Measurements from ENCODE around the gene TMEM92.

Gene TMEM92

DNA sequence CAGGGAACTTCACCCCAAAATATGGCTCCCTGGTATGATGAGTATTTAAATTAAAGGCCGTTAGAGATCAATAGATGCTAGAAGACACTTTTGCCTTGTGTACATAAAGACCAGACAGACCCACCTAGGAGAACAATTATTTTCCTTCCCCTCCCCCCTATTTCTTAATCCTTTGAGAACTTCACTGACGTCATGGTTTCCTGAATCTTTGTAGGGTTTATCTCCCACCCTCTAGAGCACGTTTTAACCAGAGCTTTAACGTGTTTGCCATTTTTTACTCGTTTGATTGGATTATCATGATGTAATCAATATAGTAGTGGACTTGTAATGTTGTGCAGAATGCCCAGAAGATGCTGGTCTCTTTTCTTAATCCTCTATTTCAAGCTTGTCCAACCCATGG lies 48.8 kb downstream of the TMEM92 start:
- TF ChIP-seq, protein P1, sequence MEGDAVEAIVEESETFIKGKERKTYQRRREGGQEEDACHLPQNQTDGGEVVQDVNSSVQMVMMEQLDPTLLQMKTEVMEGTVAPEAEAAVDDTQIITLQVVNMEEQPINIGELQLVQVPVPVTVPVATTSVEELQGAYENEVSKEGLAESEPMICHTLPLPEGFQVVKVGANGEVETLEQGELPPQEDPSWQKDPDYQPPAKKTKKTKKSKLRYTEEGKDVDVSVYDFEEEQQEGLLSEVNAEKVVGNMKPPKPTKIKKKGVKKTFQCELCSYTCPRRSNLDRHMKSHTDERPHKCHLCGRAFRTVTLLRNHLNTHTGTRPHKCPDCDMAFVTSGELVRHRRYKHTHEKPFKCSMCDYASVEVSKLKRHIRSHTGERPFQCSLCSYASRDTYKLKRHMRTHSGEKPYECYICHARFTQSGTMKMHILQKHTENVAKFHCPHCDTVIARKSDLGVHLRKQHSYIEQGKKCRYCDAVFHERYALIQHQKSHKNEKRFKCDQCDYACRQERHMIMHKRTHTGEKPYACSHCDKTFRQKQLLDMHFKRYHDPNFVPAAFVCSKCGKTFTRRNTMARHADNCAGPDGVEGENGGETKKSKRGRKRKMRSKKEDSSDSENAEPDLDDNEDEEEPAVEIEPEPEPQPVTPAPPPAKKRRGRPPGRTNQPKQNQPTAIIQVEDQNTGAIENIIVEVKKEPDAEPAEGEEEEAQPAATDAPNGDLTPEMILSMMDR (IDR thresholded peaks at IDR 0.05), result no peak

DNA sequence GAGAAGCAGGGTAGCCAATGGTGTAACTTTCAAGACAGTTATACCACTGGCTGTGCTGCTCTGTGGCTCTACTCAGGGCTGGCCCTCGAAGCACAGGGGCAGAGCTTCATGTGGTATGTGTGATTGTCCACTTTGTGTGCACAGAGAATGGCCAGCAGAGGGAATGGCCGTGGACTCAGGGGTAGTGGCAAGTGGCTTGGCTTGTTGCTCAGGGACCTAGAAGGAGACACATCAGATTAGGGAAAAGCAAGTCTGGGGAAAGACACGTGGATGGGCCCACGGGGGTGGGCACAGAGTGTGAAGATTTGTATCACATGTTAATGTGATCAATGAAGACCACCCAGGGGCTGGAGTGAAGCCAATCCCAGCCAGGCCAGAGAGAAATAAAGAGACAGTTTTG lies 51.6 kb downstream of the TMEM92 start:
- TF ChIP-seq, protein P1 (IDR thresholded peaks at IDR 0.05), result no peak

DNA sequence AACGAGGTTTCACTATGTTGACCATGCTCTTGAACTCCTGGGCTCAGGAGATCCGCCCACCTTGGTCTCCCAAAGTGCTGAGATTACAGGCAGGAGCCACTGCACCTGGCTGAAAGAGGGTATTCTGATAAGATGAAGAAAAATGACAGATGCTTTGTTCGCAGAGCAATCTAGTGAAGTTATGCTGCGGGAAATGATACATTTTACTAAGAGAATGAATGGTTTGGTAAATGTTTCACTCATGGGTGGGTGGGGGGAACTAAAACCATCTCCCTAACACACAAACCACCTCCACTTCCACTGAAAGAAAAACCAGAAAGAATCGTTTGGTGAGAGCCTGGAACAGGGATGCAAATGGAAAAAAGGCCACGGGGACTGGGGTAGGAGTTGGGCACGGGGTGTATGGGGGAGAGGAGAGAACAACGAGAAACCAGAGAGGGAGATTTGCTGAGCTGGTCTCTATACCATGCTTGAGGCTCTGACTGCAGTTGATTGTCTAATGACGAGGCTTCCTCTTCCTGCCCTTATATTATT lies 52.6 kb downstream of the TMEM92 start:
- TF ChIP-seq, protein P1 (IDR thresholded peaks at IDR 0.05), result no peak

DNA sequence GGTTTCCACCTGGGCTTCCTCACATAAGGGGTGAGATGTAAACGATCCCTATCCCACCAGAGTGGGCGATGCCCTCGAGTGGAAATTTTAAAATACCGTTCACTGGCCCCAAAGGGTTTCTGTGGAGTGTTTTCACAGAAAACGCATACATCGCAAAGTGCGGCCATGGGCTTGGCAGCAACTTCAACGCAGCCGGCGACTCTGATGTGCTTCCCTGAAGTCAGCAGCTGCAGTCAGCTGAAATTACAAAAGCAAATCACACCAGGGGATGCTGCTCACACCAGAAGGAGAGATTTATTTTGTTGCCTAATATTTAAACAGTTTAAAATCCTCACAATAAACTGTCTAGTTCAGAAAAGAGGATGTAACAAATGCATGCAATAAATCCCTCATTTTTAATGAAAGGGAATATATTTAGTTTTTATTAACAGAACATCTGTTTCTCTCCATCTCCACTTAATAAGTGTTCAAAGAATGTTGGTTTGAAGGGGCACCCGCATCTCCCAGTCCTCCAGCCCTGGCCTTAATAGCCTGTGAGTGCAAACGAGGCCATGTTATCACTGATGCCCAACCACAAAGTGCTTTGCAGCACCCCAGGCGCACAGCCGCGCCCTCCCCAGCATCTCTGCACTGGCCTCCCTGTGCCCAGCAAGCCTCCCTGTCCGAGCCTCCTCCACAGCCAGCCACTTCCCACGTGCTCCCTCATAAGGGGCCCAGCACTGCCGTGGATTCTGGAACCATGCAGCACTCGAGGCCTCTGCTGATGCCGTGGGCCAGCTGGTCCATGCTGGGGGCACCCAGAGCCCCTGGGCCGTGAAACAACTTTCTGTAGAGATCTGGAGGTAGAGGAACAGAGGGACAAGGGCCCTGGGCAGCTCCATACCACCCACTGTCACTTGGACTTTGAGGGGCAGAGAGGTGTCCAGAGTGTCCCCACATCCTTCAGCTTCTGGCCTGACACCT lies 54.4 kb downstream of the TMEM92 start:
- TF ChIP-seq, protein P1 (IDR thresholded peaks at IDR 0.05), result no peak

DNA sequence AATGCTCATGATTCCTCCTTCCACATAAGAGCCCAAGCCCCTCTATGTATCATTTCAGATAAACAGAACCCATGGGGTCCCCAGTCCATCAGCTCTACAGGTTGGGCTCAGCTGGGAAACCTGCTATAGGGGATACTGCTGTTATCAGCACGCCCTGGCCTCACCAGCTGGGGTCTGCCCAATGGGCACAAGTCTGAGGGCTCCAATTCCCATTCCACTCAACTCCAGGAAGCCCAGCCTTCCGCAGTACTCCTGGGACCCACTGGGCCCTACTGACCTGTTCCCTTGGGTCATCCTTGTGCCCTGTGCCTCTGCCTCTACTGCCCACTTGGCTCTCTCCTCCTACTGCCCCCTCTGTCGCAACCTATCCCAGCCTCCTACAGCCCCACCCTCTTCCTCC lies 55.5 kb downstream of the TMEM92 start:
- TF ChIP-seq, protein P1 (IDR thresholded peaks at IDR 0.05), result no peak

DNA sequence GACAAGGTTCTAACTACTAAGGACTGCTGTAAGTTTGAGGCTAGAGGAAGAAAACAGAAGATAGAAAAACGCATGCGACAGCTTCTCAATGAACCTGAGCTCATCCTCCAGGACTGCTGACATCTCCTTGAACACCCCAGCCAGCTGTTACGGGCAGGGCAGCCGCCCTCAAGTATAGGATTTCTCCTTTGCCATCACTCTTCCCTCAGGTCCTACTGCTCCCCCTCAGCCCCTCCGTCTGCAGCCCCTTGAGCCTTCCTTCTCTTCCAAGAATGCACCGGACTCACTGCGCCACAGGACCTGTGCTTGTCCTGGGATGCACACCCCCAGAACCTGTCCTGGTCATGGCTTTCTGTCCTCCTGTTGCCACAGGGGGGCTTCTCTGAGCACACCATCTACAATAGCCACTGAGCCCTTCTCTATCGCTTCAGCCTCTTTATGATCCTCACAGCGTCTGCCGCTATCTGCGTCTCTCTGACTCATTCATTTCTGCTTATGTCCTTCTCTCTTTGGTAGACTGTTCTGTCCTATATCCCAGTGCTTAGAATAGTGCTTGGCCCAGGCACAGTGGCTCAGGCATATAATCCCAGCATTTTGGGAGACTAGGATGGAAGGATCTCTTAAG lies 56.0 kb downstream of the TMEM92 start:
- TF ChIP-seq, protein P1 (IDR thresholded peaks at IDR 0.05), result no peak

Measured in LNCAP (cell line).